Lower leg skin (tissue), 4 donors: Measurements from ENCODE around the gene RAP1B. TPM values are rescaled to one million over a fixed set of nuclear protein-coding genes. Genes with fewer than 3 reads are reported as not detected.

ENCODE experiments used
- DNase-seq, 2 donors: peaks; one replicate each; pipeline ENCODE4 v3.0.0-alpha.2; 2019; ENCODE audit warnings: low spot score in 2 of 2
- H3K4me3 ChIP-seq: fragments of 200-600 bp; sonication (generic); 2 replicates; pipeline ENCODE4 v1.5.1; 2017; ENCODE audit warnings: mild to moderate bottlenecking, low read depth; ENCODE audit not compliant: poor library complexity, severe bottlenecking
- CTCF ChIP-seq, 3 donors: fragments of 450-650 bp; IDR thresholded peaks; one replicate each; pipeline ENCODE4 v1.5.1; 2016; ENCODE audit warnings: antibody characterized with exemption in 3 of 3, mild to moderate bottlenecking in 3 of 3, moderate library complexity in 2 of 3
- POLR2A ChIP-seq, 2 donors: fragments of 450-650 bp; IDR thresholded peaks; one replicate each; pipeline ENCODE4 v1.6.1; 2016 to 2017; ENCODE audit warnings: antibody characterized with exemption in 2 of 2, mild to moderate bottlenecking in 1 of 2, moderate library complexity in 1 of 2
- WGBS, 2 donors: methylation state at CpG; one replicate each; pipeline ENCODE4 v1.1.5; 2018; 5-methylcytosine and 5-hydroxymethylcytosine counted together
- intact Hi-C: fragments of 100-400 bp; cut with DNase I; formaldehyde crosslinking; loops from one replicate; pipeline ENCODE4 v1.15.0; 2023; ENCODE audit warnings: low total_unique reads
- total RNA-seq, 4 donors: library from RNA; depleted of rRNA; stranded (reverse); fragments of >200 nt; gene quantifications; one replicate each; pipeline ENCODE4 v1.1.0, GENCODE V29; 2016

RAP1B gene
- total RNA-seq, 4 donors from 2014 or later = 96.1 to 183 (median 123) TPM

GRCh38 chr12:68581926-68582325 lies 28.8 kb upstream of the RAP1B start:
- 96 to 97% methylated on average over 4 of the region's 4 CpGs for WGBS, 2 donors

GRCh38 chr12:68585966-68586365 lies 24.7 kb upstream of the RAP1B start:
- intact Hi-C loops = no loop called here
- TF ChIP-seq CTCF (IDR thresholded peaks at IDR 0.05) (no peak), POLR2A (IDR thresholded peaks at IDR 0.05) (no peak)
- H3K4me3 ChIP-seq = no peak overlapping the region
- no peak for DNase-seq
- WGBS, 2 donors = 91 to 96% methylated on average over 5 of the region's 5 CpGs

More at GRCh38 chr12:68581926-68582325, 28.8 kb upstream of the RAP1B start:
- no peak for DNase-seq
- TF ChIP-seq CTCF (IDR thresholded peaks at IDR 0.05) (no peak), POLR2A (IDR thresholded peaks at IDR 0.05) (no peak)
- H3K4me3 ChIP-seq = no peak overlapping the region
- intact Hi-C loops = no loop called here

GRCh38 chr12:68587448-68587873 lies 23.2 kb upstream of the RAP1B start:
- WGBS, 2 donors = 71 to 76% methylated on average over 3 of the region's 3 CpGs
- DNase-seq = no peak
- TF ChIP-seq CTCF (IDR thresholded peaks at IDR 0.05) (no peak), POLR2A (IDR thresholded peaks at IDR 0.05) (no peak)
- intact Hi-C loops = no loop called here
- no peak overlapping the region for H3K4me3 ChIP-seq

GRCh38 chr12:68589194-68589593 lies 21.5 kb upstream of the RAP1B start:
- TF ChIP-seq POLR2A (IDR thresholded peaks at IDR 0.05) (no peak), CTCF (IDR thresholded peaks at IDR 0.05) (no peak)
- 86 to 92% methylated on average over 3 of the region's 3 CpGs for WGBS, 2 donors
- intact Hi-C loops = no loop called here
- DNase-seq = no peak
- no peak overlapping the region for H3K4me3 ChIP-seq

- TF ChIP-seq POLR2A (IDR thresholded peaks at IDR 0.05) (no peak), CTCF (IDR thresholded peaks at IDR 0.05) (no peak)
- 72 to 80% methylated on average over 6 of the region's 6 CpGs for WGBS, 2 donors
- DNase-seq = no peak
- intact Hi-C loops = no loop called here
- H3K4me3 ChIP-seq = no peak overlapping the region
These were observed 18.8 kb upstream of the RAP1B start for GRCh38 chr12:68591734-68592418.

- TF ChIP-seq CTCF (IDR thresholded peaks at IDR 0.05) (no peak), POLR2A (IDR thresholded peaks at IDR 0.05) (no peak)
- intact Hi-C loops = no loop called here
- DNase-seq = no peak
- WGBS, 2 donors = 90 to 99% methylated on average over 4 of the region's 4 CpGs
- no peak overlapping the region for H3K4me3 ChIP-seq
These were observed 15.5 kb upstream of the RAP1B start for GRCh38 chr12:68595241-68595640.
